ENCODE results near the gene ZFR.

DNA sequence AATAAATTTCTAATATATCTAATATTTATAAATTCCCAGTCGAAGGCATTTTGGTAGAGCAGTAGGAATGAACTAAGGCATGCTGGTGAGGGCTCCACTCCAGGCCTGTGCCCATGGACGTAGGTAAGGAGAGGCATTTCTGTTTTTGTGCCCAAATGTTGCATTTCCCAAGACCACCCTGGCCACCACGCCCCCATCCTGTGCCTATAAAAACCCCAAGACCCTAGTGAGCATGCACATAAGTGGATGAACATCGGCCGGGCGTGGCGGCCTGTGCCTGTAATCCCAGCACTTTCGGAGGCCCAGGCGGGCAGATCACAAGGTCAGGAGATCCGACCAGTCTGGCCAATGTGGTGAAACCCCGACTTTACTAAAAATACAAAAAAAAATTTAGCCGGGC is 121.7 kb downstream of the ZFR start:
- TF ChIP-seq POLR2A (IDR thresholded peaks at IDR 0.05; ENCODE audit: low read length) (no peak), CTCF (IDR thresholded peaks at IDR 0.05) (no peak), CEBPB (IDR thresholded peaks at IDR 0.05) (no peak), HOXB5 (CRISPR knock-in tag; IDR thresholded peaks at IDR 0.05) (no peak), EP300 (IDR thresholded peaks at IDR 0.05) (no peak), REST (IDR thresholded peaks at IDR 0.05) (no peak), GATA3 (IDR thresholded peaks at IDR 0.05; ENCODE audit: borderline replicate concordance) (no peak), SMC3 (IDR thresholded peaks at IDR 0.05) (no peak), RARB (CRISPR knock-in tag; IDR thresholded peaks at IDR 0.05) (no peak)
- TF ChIP-seq, protein P1, sequence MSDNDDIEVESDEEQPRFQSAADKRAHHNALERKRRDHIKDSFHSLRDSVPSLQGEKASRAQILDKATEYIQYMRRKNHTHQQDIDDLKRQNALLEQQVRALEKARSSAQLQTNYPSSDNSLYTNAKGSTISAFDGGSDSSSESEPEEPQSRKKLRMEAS (IDR thresholded peaks at IDR 0.05): no peak

All from A549 (cell line).